Left lung (tissue), 10 donors: ENCODE measurements around the gene PCLO. TPM values are rescaled to one million over a fixed set of nuclear protein-coding genes. Genes with fewer than 3 reads are reported as not detected.

Experiments used
- ATAC-seq: fragments of 200-7000 bp; cut with Tn5 transposase; one replicate; pipeline ENCODE4 v1.9.1; 2020; ENCODE audit warnings: moderate library complexity
- DNase-seq, 4 donors: peaks; one replicate each; pipeline ENCODE4 v3.0.0-alpha.2; 2013 to 2020
- H3K27ac ChIP-seq, 2 donors: fragments of 200-600 bp; sonication (generic) in 1 of 2; one replicate each; pipeline versions ENCODE4 v1.5.0 to v1.8.0; 2020 to 2021
- H3K27me3 ChIP-seq, 2 donors: fragments of 200-600 bp; sonication (generic) in 1 of 2; one replicate each; pipeline versions ENCODE4 v1.5.0 to v1.8.0; 2020 to 2021
- H3K36me3 ChIP-seq, 2 donors: fragments of 200-600 bp; sonication (generic) in 1 of 2; one replicate each; pipeline versions ENCODE4 v1.5.0 to v1.8.0; 2020 to 2021
- H3K4me1 ChIP-seq, 2 donors: fragments of 200-600 bp; one replicate each; pipeline ENCODE4 v1.8.0; 2021
- H3K4me3 ChIP-seq, 2 donors: fragments of 200-600 bp; sonication (generic) in 1 of 2; one replicate each; pipeline versions ENCODE4 v1.5.0 to v1.8.0; 2020 to 2021; ENCODE audit warnings: mild to moderate bottlenecking in 1 of 2
- H3K9me3 ChIP-seq, 2 donors: fragments of 200-600 bp; sonication (generic) in 1 of 2; one replicate each; pipeline versions ENCODE4 v1.5.0 to v1.8.0; 2020 to 2021
- CTCF ChIP-seq, 2 donors: fragments of 200-600 bp; sonication (generic) in 1 of 2; IDR thresholded peaks; one replicate each; pipeline versions ENCODE4 v1.5.0 to v1.8.0; 2021; ENCODE audit warnings: antibody characterized with exemption in 2 of 2
- intact Hi-C, 2 donors: fragments of 100-400 bp; cut with DNase I; formaldehyde crosslinking; loops; one replicate each; pipeline versions ENCODE4 v1.11.2 to v1.14.2; 2022
- polyA plus RNA-seq, 6 donors: library from polyadenylated mRNA; unstranded; fragments of 120-200 nt; gene quantifications; one replicate each; pipeline ENCODE4 v1.2.1, GENCODE V29; 2013; ENCODE audit not compliant: insufficient read length in 6 of 6
- total RNA-seq, 2 donors: library from RNA; stranded (reverse); fragmentation: NEBNext Ultra II Directional; extraction: Animal tissue kit (Norgen Biotek cat#: 25700); gene quantifications; one replicate each; pipeline ENCODE4 v1.2.1, GENCODE V29; 2021
- donor health status: DM: no; HTN: yes; CAD: no.
- donor health status: DM: no; HTN: no; CAD: no.

The PCLO gene
- total and polyA plus RNA-seq, 8 donors = 5.3 to 7.7 (median 5.9) TPM

DNA sequence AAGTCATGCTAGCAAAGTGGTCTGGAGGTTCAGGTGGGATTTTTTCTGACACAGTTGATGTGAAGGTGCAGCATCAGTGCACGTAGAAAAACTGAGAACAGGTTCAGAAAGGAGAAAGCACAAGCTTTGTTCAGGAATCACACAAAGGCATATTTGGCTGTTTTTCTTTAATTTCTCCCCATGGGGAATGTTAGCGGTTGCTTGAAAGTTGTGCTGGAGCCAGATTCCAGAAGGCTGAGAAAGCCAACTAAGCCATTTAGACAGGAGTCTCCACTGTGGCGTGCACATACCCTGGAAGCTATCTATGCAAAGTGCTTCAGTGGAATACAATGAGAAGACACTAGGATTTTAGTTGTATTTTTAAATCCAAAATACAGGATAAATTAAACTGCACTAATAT, 201.4 kb downstream of the PCLO start:
- no peaks in the 10 kb centered on the region for H3K4me1 ChIP-seq
- H3K27ac ChIP-seq = no peak overlapping the region
- H3K27me3 ChIP-seq = no peaks in the 10 kb centered on the region
- H3K4me3 ChIP-seq = no peak overlapping the region
- ATAC-seq (no peak), DNase-seq (no peak)
- intact Hi-C loops = no loop called here
- no peaks in the 10 kb centered on the region for H3K9me3 ChIP-seq
- TF ChIP-seq CTCF (IDR thresholded peaks at IDR 0.05) = no peak
- H3K36me3 ChIP-seq = no peaks in the 10 kb centered on the region

- intact Hi-C loops = no loop called here
- peaks cover 0 to 2% of the 10 kb centered on the region in 2 donors for H3K9me3 ChIP-seq
- H3K4me1 ChIP-seq = no peaks in the 10 kb centered on the region
- ATAC-seq (peak; percentile 69), DNase-seq (no peak)
- no peaks in the 10 kb centered on the region for H3K36me3 ChIP-seq
- no peak for TF ChIP-seq CTCF (IDR thresholded peaks at IDR 0.05)
- H3K4me3 ChIP-seq = no peak overlapping the region
- no peak overlapping the region for H3K27ac ChIP-seq
- H3K27me3 ChIP-seq = no peaks in the 10 kb centered on the region
Observed at GRCh38 chr7:82959528-82959927, 203.2 kb downstream of the PCLO start.

DNA sequence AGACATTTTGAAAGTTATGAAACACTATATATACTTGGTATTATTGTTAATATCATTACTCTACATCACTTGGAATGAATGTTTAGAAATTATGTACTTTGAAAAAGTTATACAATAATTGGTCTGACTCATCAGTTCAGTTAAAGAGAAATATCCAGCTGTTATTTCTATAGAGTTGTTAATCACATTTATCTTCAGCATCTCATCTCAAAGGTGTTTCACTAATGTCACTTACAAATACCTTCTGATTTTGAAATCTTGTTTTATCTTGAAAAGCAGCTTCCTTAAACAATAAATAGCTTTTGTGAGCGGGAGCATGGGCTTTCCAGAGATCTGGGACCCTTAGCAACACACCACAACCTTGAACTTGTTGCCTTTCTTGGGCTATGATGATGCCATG, 205.2 kb downstream of the PCLO start:
- intact Hi-C loops = no loop called here
- no peak for TF ChIP-seq CTCF (IDR thresholded peaks at IDR 0.05)
- ATAC-seq = no peak
- Histone ChIP-seq H3K27ac (no peak overlapping the region), H3K9me3 (peaks cover 0 to 7% of the 10 kb centered on the region in 2 donors), H3K36me3 (no peaks in the 10 kb centered on the region), H3K4me1 (no peaks in the 10 kb centered on the region), H3K4me3 (no peak overlapping the region), H3K27me3 (no peaks in the 10 kb centered on the region)
- no peak for DNase-seq

DNA sequence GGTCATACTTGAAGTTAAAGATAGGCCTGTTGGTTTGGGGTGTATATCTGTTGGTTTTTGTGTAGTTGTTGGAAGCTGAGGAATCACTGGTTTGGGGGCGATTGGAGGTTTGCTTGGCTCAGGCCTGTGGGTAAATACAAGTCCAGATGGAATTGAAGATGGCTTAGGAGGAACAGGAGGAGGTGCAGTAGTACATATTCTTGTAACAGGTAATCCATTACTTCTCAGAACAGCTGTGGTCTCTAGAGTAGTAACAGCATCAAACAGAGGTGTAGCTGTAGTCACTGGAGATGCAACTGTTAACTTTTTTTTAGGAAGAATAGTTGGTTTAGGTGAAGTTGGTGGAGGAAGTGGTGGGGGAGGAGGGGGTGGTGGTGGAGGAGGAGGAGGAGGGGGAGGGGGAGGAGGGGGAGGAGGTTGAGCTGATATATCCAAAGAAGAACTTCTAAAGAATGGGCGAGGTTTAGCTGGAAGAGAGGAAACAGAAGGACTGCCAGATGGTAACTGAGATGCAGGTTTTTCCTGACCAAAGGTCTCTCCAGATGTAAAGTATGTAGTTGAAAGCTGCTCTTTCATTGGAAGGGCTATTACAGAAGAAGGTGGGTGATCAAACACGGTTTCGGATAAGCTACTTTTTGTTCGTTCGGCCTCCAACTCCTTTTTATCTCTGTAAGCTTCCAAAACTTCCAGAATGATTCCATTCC, 209.2 kb downstream of the PCLO start:
- Histone ChIP-seq H3K9me3 (peaks cover 0 to 15% of the 10 kb centered on the region in 2 donors), H3K4me1 (no peaks in the 10 kb centered on the region), H3K27me3 (no peaks in the 10 kb centered on the region), H3K36me3 (no peaks in the 10 kb centered on the region), H3K4me3 (no peak overlapping the region), H3K27ac (no peak overlapping the region)
- TF ChIP-seq CTCF (IDR thresholded peaks at IDR 0.05) = no peak
- intact Hi-C loops = no loop called here
- ATAC-seq (no peak), DNase-seq (no peak)

DNA sequence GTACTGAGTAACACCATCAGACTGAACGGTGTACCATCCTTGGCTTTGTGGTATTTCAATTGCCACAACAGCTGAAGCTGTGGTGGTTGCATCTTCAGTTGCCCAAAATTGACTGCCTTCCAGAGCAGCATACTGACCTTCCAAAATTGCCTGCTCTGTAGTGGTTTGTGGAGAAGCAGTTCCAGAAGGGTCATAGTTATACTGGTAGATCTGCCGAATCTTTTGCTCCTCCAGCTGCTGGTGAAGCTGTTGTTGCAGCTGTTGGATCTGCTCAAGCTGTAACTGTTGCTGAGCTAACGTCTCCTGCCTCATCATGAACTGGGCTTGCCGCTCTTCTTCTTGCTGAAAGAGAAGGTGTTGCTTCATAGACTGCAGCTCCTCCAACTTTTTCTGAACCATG, 212.2 kb downstream of the PCLO start:
- Histone ChIP-seq H3K4me3 (no peak overlapping the region), H3K36me3 (no peaks in the 10 kb centered on the region), H3K27me3 (no peaks in the 10 kb centered on the region), H3K9me3 (peaks cover 0 to 15% of the 10 kb centered on the region in 2 donors), H3K27ac (no peak overlapping the region), H3K4me1 (no peaks in the 10 kb centered on the region)
- DNase-seq = no peak
- intact Hi-C loops = no loop called here
- no peak for TF ChIP-seq CTCF (IDR thresholded peaks at IDR 0.05)
- no peak for ATAC-seq
